NOMO-1 treated with dmso at 0.1 percent for 144 hours (cell line): ENCODE results near the gene SLC27A6.
A peak's percentile ranks its signal among the peaks of the same experiment; 100 is the strongest.
"Not testable (repeated sequence)": the region's sequence is repeated elsewhere in the genome, so short reads cannot be mapped to it uniquely, and the experiment has no call there.

Experiments used
- DNase-seq: peaks from one replicate; lab custom pipeline; 2025; ENCODE audit not compliant: unreplicated experiment; lab: John Stamatoyannopoulos, UW

SLC27A6 gene

GRCh38 chr5:128965011-128965637 lies at the start of gene SLC27A6:
Gene SLC27A6, plus strand, starts transcription at chr5:128965488. Its CDS starts 650 bp downstream, at chr5:128966138.
- DNase-seq, result no peak

- no peak for DNase-seq
These were observed 45.7 kb upstream of the SLC27A6 start for GRCh38 chr5:128919542-128919941.

GRCh38 chr5:128920345-128921215 lies 44.7 kb upstream of the SLC27A6 start:
- DNase-seq, result no peak

GRCh38 chr5:128924299-128924698 lies 41.0 kb upstream of the SLC27A6 start:
- no peak for DNase-seq

- DNase-seq, result no peak
These were observed 39.3 kb upstream of the SLC27A6 start for GRCh38 chr5:128925973-128926372.

GRCh38 chr5:128927644-128928043 lies 37.6 kb upstream of the SLC27A6 start:
- DNase-seq, result peak; percentile 41

- not testable (repeated sequence) for DNase-seq
These were observed 33.1 kb upstream of the SLC27A6 start for GRCh38 chr5:128932232-128932631.

- DNase-seq, result not testable (repeated sequence)
These were observed 22.2 kb upstream of the SLC27A6 start for GRCh38 chr5:128943100-128943499.

- no peak for DNase-seq
These were observed 15.3 kb upstream of the SLC27A6 start for GRCh38 chr5:128949847-128950546.

- DNase-seq, result not testable (repeated sequence)
These were observed 14.0 kb upstream of the SLC27A6 start for GRCh38 chr5:128951301-128951700.

- no peak for DNase-seq
These were observed 9.1 kb upstream of the SLC27A6 start for GRCh38 chr5:128956164-128956563.

GRCh38 chr5:128962211-128962610 lies 3.1 kb upstream of the SLC27A6 start:
- no peak for DNase-seq

GRCh38 chr5:128965638-128966302 lies 482 bp downstream of the SLC27A6 start:
- DNase-seq, result no peak

GRCh38 chr5:128966375-128966774 lies 1.1 kb downstream of the SLC27A6 start:
- DNase-seq, result no peak

- DNase-seq, result no peak
These were observed 1.6 kb downstream of the SLC27A6 start for GRCh38 chr5:128966846-128967245.

- DNase-seq, result no peak
These were observed 8.0 kb downstream of the SLC27A6 start for GRCh38 chr5:128973244-128973643.

GRCh38 chr5:128974567-128974966 lies 9.3 kb downstream of the SLC27A6 start:
- no peak for DNase-seq

GRCh38 chr5:128979761-128980160 lies 14.5 kb downstream of the SLC27A6 start:
- no peak for DNase-seq

GRCh38 chr5:128980917-128981316 lies 15.6 kb downstream of the SLC27A6 start:
- no peak for DNase-seq

GRCh38 chr5:128984480-128984879 lies 19.2 kb downstream of the SLC27A6 start:
- no peak for DNase-seq

- no peak for DNase-seq
These were observed 23.2 kb downstream of the SLC27A6 start for GRCh38 chr5:128988476-128988875.
